Adipocyte (in vitro differentiated cells): ENCODE results near the gene AK6.

Source experiments
- DNase-seq: peaks from one replicate; pipeline ENCODE4 v3.0.0-alpha.2; 2015; ENCODE audit warnings: low read depth
- H3K27me3 ChIP-seq: replicated peaks from 2 replicates; pipeline ENCODE4 v1.7.0; 2013; ENCODE audit warnings: mild to moderate bottlenecking, low read length, moderate library complexity; ENCODE audit not compliant: control insufficient read depth, insufficient read depth
- H3K36me3 ChIP-seq: 2 replicates; pipeline ENCODE4 v1.7.0; 2013; ENCODE audit warnings: low read length, mild to moderate bottlenecking, moderate library complexity; ENCODE audit not compliant: control insufficient read depth, insufficient read depth, severe bottlenecking
- H3K4me1 ChIP-seq: 2 replicates; pipeline ENCODE4 v1.7.0; 2013; ENCODE audit warnings: mild to moderate bottlenecking, low read length, moderate library complexity; ENCODE audit not compliant: control insufficient read depth, insufficient read depth
- H3K4me3 ChIP-seq: 2 replicates; pipeline ENCODE4 v1.7.0; 2013; ENCODE audit warnings: mild to moderate bottlenecking, low read length, moderate library complexity
- H3K9ac ChIP-seq: 2 replicates; pipeline ENCODE4 v1.7.0; 2013; ENCODE audit warnings: mild to moderate bottlenecking, low read length, moderate library complexity
- H3K9me3 ChIP-seq: 2 replicates; pipeline ENCODE4 v1.7.0; 2013; ENCODE audit warnings: mild to moderate bottlenecking, low read length, moderate library complexity; ENCODE audit not compliant: control insufficient read depth

Gene AK6

DNA sequence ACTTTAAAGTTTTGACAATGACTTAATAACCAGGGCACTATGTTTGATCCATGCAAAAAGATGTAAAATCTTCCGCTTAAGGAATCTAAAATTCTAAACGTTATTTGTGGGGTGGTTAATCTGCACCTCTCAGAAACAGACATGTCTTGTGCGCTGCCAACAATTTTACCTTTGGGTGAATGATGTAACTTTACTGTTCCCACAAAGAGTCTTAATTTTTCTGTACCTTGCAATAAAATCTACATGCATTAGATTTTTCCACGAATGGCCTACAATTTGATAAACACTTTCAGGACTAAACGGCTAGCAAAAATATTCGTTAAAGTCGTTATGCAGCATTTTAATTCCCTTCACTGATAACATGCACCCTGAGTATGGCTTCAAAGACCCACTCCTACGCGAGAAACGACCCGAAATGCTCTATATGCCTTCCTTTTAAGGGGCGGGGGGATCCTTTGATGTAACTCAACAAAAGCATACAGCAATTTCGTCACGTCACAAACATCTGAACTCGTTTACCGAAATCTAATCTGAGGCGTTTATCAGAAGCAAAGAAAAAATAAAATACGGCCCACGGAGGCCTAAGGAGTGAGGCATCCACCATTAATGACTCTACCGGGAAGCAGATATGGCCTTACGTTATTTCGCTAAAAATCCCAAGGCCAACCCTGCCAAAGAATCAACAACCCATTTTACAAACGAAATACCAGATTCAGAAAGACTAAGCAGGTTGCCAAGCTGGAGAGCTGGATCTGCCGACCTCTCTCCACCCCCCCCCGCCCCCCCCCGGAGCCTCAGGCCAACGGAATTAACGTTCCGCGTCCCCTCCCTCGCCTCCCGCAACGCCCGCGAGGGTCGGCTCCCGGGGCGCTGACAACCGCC is 621 bp downstream of the AK6 start:
- H3K36me3 ChIP-seq, result peaks cover 23% of the 10 kb centered on the region
- H3K9me3 ChIP-seq, result no peaks in the 10 kb centered on the region
- H3K4me1 ChIP-seq, result peaks cover 24% of the 10 kb centered on the region
- H3K9ac ChIP-seq, result peak overlapping the region; percentile 99
- no peaks in the 10 kb centered on the region for H3K27me3 ChIP-seq
- peak overlapping the region; percentile 95 for H3K4me3 ChIP-seq
- DNase-seq, result peak; percentile 72

DNA sequence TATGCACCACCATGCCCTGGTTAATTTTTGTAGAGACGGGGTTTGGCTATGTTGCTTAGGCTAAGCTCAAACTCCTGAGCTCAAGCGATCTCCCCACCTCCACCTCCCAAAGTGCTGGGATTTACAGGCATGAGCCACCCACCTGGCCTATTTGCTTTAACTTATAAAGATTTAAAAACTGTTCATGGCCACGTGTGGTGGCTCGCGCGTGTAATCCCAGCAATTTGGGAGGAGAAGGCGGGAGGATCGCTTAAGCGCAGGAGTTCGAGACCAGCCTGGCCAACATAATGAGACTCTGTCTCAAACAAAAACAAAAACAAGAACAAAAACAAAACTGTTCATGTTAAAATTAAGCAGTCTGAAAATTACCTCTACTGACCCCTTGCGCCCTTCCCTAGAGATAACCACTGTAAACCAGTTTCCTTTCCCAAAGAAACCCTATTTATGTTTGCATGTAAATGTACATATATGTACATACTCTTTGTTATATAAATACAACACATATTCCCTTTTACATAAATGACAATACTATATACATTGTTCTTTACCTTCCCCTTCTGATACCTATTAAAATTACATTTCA is 1.5 kb downstream of the AK6 start:
- no peak for DNase-seq
- H3K4me1 ChIP-seq, result peaks cover 24% of the 10 kb centered on the region

DNA sequence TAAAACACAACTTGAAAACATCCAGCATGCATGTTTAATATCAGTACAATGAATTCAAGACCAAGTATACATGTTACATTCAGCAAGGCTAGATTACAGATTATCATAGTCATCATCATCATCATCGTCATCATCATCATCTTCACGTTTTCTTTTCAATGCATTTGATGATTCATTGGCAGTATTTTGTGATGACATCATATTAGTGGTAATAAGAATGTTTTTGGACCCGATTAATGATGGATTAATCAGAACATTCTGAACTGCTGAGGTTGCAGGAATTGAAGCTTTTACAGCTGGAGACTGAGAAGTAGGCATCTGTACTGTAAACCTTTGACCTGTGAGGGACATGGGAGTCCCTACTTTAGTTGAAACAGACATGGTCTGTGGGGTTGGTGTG is 4.5 kb downstream of the AK6 start:
- Histone ChIP-seq H3K36me3 (peaks cover 33% of the 10 kb centered on the region), H3K9ac (no peak overlapping the region), H3K4me1 (peaks cover 10% of the 10 kb centered on the region), H3K27me3 (no peaks in the 10 kb centered on the region), H3K9me3 (no peaks in the 10 kb centered on the region), H3K4me3 (no peak overlapping the region)
- DNase-seq, result no peak

More for the DNA sequence above, 1.5 kb downstream of the AK6 start:
- Histone ChIP-seq H3K36me3 (peaks cover 29% of the 10 kb centered on the region), H3K9me3 (no peaks in the 10 kb centered on the region), H3K9ac (peak overlapping the region; percentile 99), H3K4me3 (peak overlapping the region; percentile 95), H3K27me3 (no peaks in the 10 kb centered on the region)

DNA sequence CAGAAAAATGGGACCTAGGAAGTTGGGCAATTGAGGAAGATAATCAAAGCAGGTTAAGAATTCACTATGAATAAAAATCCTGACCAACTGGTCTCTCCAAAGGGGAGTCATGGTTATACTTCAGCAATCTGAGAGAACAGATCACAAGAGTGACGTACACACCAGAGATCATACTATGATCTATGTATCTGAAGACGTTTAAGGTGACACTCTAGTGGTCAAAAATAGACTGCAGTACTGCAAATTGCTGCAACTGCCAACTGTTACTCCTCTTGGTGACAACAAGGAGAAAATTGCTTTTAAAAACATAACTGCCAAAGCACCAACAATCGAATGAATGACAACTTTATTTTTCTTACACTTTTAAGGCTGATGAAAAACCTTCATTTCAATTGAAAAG is 4.9 kb downstream of the AK6 start:
- Histone ChIP-seq H3K36me3 (peaks cover 33% of the 10 kb centered on the region), H3K27me3 (no peaks in the 10 kb centered on the region), H3K4me1 (peaks cover 10% of the 10 kb centered on the region), H3K9me3 (no peaks in the 10 kb centered on the region), H3K4me3 (no peak overlapping the region), H3K9ac (no peak overlapping the region)
- peak; percentile 11 for DNase-seq

DNA sequence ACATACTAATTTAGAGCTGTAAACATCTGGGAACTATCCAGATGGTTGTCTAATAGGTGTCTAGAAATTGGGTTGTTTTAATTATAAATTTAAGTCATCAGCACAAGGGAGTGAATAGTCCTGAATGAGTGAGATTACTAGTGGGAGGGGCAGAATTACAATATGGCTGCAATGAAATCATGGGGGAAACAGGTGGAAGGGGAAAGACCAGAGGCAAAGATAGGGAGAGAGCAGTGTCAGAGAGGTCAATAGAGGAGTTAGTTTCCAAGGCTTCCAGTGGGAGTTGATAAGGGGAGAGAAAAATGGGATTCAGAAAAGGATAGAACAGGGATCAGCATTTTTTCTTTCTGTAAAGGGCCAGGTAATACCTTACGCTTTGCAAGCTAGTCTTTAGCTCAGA is 8.9 kb downstream of the AK6 start:
- Histone ChIP-seq H3K27me3 (no peaks in the 10 kb centered on the region), H3K9ac (no peak overlapping the region), H3K4me3 (no peak overlapping the region), H3K9me3 (no peaks in the 10 kb centered on the region), H3K4me1 (no peaks in the 10 kb centered on the region), H3K36me3 (peaks cover 20% of the 10 kb centered on the region)
- no peak for DNase-seq

DNA sequence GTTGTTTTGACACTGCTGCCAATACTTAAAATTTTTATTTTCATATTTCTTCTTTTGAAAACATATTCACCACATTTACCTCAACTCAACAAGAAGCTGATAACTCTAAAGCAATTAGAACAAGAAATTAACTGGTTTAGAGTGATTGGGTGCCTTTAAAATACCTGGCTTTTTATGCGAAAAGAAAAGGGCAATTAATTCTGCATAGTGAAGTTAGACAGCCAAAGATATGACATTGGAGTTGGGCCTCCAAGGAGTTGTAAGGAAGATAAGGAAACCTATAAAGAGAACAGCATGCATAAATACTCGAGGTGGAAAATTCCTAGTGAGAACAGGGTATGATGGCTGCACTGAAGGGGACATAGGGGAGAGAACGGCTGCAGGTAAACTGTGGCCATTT is 9.6 kb downstream of the AK6 start:
- H3K4me1 ChIP-seq, result no peaks in the 10 kb centered on the region
- DNase-seq, result no peak
- H3K9me3 ChIP-seq, result no peaks in the 10 kb centered on the region
- no peaks in the 10 kb centered on the region for H3K27me3 ChIP-seq
- H3K9ac ChIP-seq, result no peak overlapping the region
- H3K4me3 ChIP-seq, result no peak overlapping the region
- peaks cover 20% of the 10 kb centered on the region for H3K36me3 ChIP-seq

DNA sequence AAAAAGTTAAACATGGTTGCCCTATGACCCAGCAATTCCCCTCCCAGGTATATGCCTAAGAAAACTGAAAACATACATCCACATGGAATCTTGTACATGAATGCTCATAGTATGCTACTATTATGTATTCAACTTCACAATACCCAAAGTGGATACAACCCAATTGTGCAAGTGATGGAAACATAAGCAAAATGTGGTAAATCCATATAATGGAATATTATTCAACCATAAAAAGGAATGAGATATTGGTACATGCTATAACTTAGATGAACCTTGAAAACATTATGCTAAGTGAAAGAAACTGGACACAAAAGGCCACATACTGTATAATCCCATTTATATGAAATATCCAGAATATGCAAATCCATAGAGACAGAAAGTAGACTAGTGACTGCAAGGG is 18.7 kb downstream of the AK6 start:
- H3K9ac ChIP-seq, result no peak overlapping the region
- no peak overlapping the region for H3K4me3 ChIP-seq
- DNase-seq, result no peak
- no peaks in the 10 kb centered on the region for H3K27me3 ChIP-seq
- H3K4me1 ChIP-seq, result no peaks in the 10 kb centered on the region
- peaks cover 57% of the 10 kb centered on the region for H3K36me3 ChIP-seq
- no peaks in the 10 kb centered on the region for H3K9me3 ChIP-seq

DNA sequence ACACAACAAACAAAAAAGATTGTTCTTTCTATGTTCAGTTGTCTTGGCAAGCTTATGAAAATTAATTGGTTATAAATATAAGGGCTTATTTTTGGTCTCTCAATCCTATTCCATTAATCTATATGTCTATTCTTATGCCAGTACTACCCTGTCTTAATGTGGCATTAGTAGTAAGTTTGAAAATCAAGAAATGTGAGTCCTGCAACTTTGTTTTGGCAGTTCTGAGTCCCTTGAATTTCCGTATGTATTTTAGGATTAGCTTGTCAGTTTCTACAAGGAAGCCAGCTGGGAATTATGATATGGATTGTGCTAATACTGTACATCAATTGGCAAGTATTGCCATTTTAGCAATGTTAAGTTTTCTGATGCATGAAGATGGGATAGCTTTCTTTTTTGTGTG is 26.2 kb downstream of the AK6 start:
- Histone ChIP-seq H3K4me3 (no peak overlapping the region), H3K9ac (no peak overlapping the region), H3K4me1 (no peaks in the 10 kb centered on the region), H3K9me3 (no peaks in the 10 kb centered on the region), H3K27me3 (no peaks in the 10 kb centered on the region), H3K36me3 (no peaks in the 10 kb centered on the region)
- DNase-seq, result no peak

DNA sequence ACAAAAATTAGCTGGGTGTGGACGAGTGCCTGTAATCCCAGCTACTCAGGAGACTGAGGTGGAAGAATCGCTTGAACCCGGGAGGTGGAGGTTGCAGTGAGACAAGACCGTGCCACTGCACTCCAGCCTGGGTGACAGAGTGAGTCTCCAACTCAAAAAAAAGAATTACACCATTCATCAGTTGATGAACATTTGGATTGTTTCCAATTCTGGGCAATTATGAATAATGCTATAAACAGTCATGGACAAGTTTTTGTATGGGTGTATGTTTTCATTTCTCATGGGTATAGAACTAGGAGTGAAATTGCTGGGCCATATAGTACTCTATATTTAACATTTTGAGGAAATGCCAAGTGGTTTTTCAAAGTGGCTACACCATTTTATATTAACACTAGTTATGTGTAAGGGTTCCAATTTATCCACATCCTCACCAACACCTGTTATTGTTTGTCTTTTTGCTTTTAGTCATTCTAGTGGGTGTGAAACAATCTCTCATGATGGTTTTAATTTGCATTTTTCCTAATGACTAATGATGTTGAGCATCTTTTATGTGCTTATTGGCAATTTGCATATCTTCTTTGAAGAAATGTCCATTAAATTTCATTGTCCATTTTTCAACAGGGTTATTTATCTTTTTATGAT is 27.7 kb downstream of the AK6 start:
- Histone ChIP-seq H3K9ac (no peak overlapping the region), H3K4me3 (no peak overlapping the region), H3K27me3 (no peaks in the 10 kb centered on the region), H3K36me3 (no peaks in the 10 kb centered on the region), H3K9me3 (no peaks in the 10 kb centered on the region), H3K4me1 (no peaks in the 10 kb centered on the region)
- no peak for DNase-seq

DNA sequence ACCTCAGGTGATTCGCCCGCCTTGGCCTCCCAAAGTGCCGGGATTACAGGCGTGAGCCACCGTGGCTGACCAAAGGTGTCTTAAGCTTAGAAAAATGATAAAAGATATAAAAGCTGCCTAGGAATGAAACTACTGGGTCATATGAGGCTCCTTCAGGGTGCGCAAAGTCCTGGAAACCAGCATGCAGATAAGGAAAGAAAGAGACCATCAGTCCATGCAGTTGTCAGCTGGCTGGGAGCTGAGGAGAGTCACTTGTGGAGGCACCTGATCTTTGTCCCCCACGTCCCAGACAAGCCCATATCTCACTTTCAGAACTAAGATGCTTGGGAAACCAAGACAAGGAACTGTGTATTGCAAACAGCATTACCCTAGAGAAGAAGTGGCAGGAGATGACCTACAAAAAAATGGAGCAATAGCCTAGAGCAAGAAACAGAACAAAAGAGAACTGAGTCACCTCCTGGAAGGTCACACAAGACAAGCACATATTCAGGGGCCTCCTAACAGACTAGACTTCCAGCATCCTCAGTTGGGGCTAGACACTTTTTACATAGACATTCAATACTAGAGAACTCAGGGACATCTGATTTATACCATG is 33.9 kb downstream of the AK6 start:
- H3K9me3 ChIP-seq, result no peaks in the 10 kb centered on the region
- H3K9ac ChIP-seq, result no peak overlapping the region
- H3K4me3 ChIP-seq, result no peak overlapping the region
- no peaks in the 10 kb centered on the region for H3K27me3 ChIP-seq
- DNase-seq, result peak; percentile 15
- H3K4me1 ChIP-seq, result peaks cover 13% of the 10 kb centered on the region
- H3K36me3 ChIP-seq, result no peaks in the 10 kb centered on the region

DNA sequence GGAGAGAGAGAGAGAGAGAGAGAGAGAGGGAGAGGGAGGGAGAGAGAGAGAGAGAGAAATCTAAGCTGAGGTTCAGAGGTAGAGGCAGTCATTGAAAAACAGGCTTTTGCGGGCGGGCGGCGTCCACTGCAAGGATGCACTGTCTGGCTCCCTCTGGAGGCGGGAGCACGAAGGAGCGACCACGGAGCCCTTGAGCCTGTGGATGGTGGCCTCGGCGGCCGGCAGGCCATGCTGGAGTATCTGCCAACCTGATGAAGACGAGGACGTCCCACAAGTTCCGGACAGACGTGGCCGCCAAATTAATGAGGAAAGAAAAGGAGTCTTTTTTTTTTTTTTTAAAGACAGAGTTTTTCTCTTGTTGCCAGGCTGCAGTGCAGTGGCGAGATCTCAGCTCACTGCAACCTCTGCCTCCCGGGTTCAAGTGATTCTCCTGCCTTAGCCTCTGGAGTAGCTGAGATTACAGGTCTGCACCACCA is 34.5 kb downstream of the AK6 start:
- peaks cover 13% of the 10 kb centered on the region for H3K4me1 ChIP-seq
- peak; percentile 91 for DNase-seq
- no peaks in the 10 kb centered on the region for H3K27me3 ChIP-seq
- no peak overlapping the region for H3K4me3 ChIP-seq
- no peaks in the 10 kb centered on the region for H3K9me3 ChIP-seq
- H3K9ac ChIP-seq, result no peak overlapping the region
- no peaks in the 10 kb centered on the region for H3K36me3 ChIP-seq
